ENCODE results near the gene KLHL14.

- TF ChIP-seq CTCF (IDR thresholded peaks at IDR 0.05; ENCODE audit: low read depth, low read length) = no peak
- no peak for TF ChIP-seq POLR2A (IDR thresholded peaks at IDR 0.05; ENCODE audit: extremely low read depth, insufficient read length)
- TF ChIP-seq, protein P1, sequence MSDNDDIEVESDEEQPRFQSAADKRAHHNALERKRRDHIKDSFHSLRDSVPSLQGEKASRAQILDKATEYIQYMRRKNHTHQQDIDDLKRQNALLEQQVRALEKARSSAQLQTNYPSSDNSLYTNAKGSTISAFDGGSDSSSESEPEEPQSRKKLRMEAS (IDR thresholded peaks at IDR 0.05; ENCODE audit: low read depth, low read length) = no peak
Observed at GRCh38 chr18:32804134-32804888, 31.5 kb upstream of the KLHL14 start.
